Upper lobe of left lung (tissue), 4 donors: ENCODE results near the gene AFAP1L2.

ENCODE experiments used
- CTCF ChIP-seq, 6 experiments: fragments of 450-650 bp in 4 of 6; fragments of 200-600 bp in 2 of 6; sonication (generic) in 2 of 6; IDR thresholded peaks; one replicate each; pipeline ENCODE4 v1.5.1; 2016 to 2019; ENCODE audit warnings: antibody characterized with exemption in 6 of 6
- POLR2A ChIP-seq, 4 donors: fragments of 450-650 bp; IDR thresholded peaks; one replicate each; pipeline ENCODE4 v1.5.1; 2016 to 2017; ENCODE audit warnings: antibody characterized with exemption in 4 of 4, mild to moderate bottlenecking in 2 of 4
- POLR2AphosphoS5 ChIP-seq, 2 donors: sonication (generic); formaldehyde crosslinking; IDR thresholded peaks; one replicate each; pipeline ENCODE4 v1.5.1; 2017; ENCODE audit warnings: antibody characterized with exemption in 2 of 2

GRCh38 chr10:114311496-114312209, 92.6 kb downstream of the AFAP1L2 start:
- no peak for TF ChIP-seq POLR2A (IDR thresholded peaks at IDR 0.05)
- TF ChIP-seq CTCF (IDR thresholded peaks at IDR 0.05) = no peak
- TF ChIP-seq POLR2AphosphoS5 (IDR thresholded peaks at IDR 0.05) = no peak
